Transverse colon (tissue), 4 donors: ENCODE measurements around the gene NPPA. TPM values are rescaled to one million over a fixed set of nuclear protein-coding genes. Genes with fewer than 3 reads are reported as not detected.

Experiments
- DNase-seq: peaks from one replicate; pipeline ENCODE4 v3.0.0-alpha.2; 2019
- H3K27ac ChIP-seq, 4 donors: fragments of 200-600 bp; sonication (generic); 2 replicates each; pipeline ENCODE4 v1.5.1; 2016 to 2018; ENCODE audit warnings: inconsistent platforms in 4 of 4
- H3K27me3 ChIP-seq: fragments of 200-600 bp; sonication (generic); 2 replicates; pipeline ENCODE4 v1.5.1; 2017; ENCODE audit warnings: inconsistent platforms
- H3K36me3 ChIP-seq, 4 donors: fragments of 200-600 bp; sonication (generic); 2 replicates each; pipeline ENCODE4 v1.5.1; 2017 to 2019; ENCODE audit warnings: inconsistent platforms in 4 of 4
- H3K4me1 ChIP-seq, 4 donors: fragments of 200-600 bp; sonication (generic); 2 replicates each; pipeline ENCODE4 v1.5.1; 2017 to 2020; ENCODE audit warnings: inconsistent platforms in 4 of 4
- H3K4me3 ChIP-seq, 4 donors: fragments of 200-600 bp; sonication (generic); 1 replicate in 1 of 4; 2 replicates in 3 of 4; pipeline versions ENCODE4 v1.5.1 to v1.6.1; 2017 to 2019; ENCODE audit warnings: inconsistent platforms in 4 of 4
- H3K9me3 ChIP-seq, 2 donors: fragments of 200-600 bp; sonication (generic); 2 replicates each; pipeline ENCODE4 v1.5.1; 2017 to 2019; ENCODE audit warnings: inconsistent platforms in 2 of 2
- CTCF ChIP-seq, 5 experiments: fragments of 200-600 bp in 3 of 5; fragments of 450-650 bp in 2 of 5; sonication (generic) in 3 of 5; IDR thresholded peaks; 1 replicate in 2 of 5; 2 replicates in 3 of 5; pipeline ENCODE4 v1.5.1; 2016 to 2017; ENCODE audit warnings: antibody characterized with exemption in 5 of 5, inconsistent platforms in 3 of 5, mild to moderate bottlenecking in 2 of 5, moderate library complexity in 1 of 5
- EP300 ChIP-seq: sonication (generic); formaldehyde crosslinking; IDR thresholded peaks from one replicate; pipeline ENCODE4 v1.6.1; 2017; ENCODE audit warnings: antibody characterized with exemption, low read depth
- POLR2A ChIP-seq: fragments of 450-650 bp; IDR thresholded peaks from one replicate; pipeline ENCODE4 v1.6.1; 2016; ENCODE audit warnings: antibody characterized with exemption, mild to moderate bottlenecking, moderate library complexity
- POLR2AphosphoS5 ChIP-seq, 3 donors: sonication (generic); formaldehyde crosslinking; IDR thresholded peaks; one replicate each; pipeline ENCODE4 v1.6.1; 2016; ENCODE audit warnings: antibody characterized with exemption in 3 of 3
- WGBS, 2 donors: methylation state at CpG; one replicate each; pipeline ENCODE4 v1.1.5; 2018; ENCODE audit warnings: low coverage in 1 of 2; 5-methylcytosine and 5-hydroxymethylcytosine counted together
- in situ Hi-C, 4 donors: fragments of 200-750 bp; cut with MboI; loops; one replicate each; pipeline versions ENCODE4 v1.15.0 to v1.15.1; 2017; ENCODE audit warnings: low sequenced_read_pairs in 3 of 4, low pct_ligation_motif_present in 1 of 4, low pct_unique_long_range_greater_than_20kb in 1 of 4
- intact Hi-C: fragments of 100-400 bp; cut with DNase I; formaldehyde crosslinking; loops from one replicate; pipeline ENCODE4 v1.15.1; 2023; ENCODE audit warnings: low total_unique reads
- total RNA-seq, 4 donors: library from RNA; depleted of rRNA; stranded (reverse); fragments of >200 nt; gene quantifications; one replicate each; pipeline ENCODE4 v1.1.0, GENCODE V29; 2016

NPPA gene
- total RNA-seq, 4 donors from 2014 or later: not detected

- Histone ChIP-seq H3K27me3 (no peaks in the 10 kb centered on the region), H3K36me3 (peaks cover 0 to 80% (median 25%) of the 10 kb centered on the region in 4 donors), H3K9me3 (no peaks in the 10 kb centered on the region), H3K4me3 (no peak overlapping the region), H3K27ac (no peak overlapping the region), H3K4me1 (no peaks in the 10 kb centered on the region)
- intact Hi-C loops: loop anchor here (5.0 kb wide), 2 partner anchors 54 to 69 kb away; no protein-coding TSS in a partner anchor
- DNase-seq: no peak
- TF ChIP-seq CTCF (IDR thresholded peaks at IDR 0.05): no peak
- no peak for TF ChIP-seq POLR2A
- no peak for TF ChIP-seq EP300
- TF ChIP-seq POLR2AphosphoS5 (IDR thresholded peaks at IDR 0.05): no peak
- in situ Hi-C loops: loop anchor here in 3 of 4 donors (25.0 kb wide), 1 partner anchor 124 kb away; no protein-coding TSS in a partner anchor
- WGBS, 2 donors: 91 to 100% methylated on average over 2 to 11 of the region's 11 CpGs
Observed at GRCh38 chr1:11837767-11838348, 9.7 kb downstream of the NPPA start.

DNA sequence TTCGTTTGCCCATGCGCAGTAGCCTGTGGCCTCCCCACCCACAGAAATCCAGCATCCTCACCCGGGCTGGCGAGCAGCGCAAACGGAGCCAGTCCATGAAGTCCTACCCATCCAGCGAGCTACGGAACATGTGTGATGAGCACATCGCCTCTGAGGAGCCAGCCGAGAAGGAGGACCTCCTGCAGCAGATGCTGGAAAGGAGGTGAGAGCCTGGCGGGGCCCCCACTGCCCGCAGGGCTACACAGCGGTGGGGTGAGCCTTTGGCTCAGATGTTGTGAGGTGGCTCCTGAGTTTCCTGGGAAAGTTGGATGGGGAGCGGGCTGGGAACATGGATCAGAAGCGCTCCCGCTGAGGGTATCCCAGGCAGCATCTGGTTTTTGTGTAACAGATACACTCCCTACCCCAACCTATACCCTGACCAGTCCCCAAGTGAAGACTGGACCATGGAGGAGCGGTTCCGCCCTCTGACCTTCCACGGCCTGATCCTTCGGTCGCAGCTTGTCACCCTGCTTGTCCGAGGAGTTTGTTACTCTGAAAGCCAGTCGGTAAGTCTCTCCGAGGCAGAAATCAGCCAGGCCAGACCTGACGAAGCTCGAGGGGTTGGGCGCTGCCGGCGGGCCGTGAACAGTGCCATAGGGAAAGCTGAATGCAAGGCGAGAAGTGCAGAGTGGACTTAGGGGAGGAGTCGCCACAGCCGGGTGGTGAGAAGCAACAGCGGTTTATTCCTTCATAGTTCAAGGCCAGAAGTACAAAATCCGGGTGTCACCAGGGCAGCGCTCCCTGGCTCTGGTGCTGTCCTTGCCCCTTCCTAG is 10.4 kb downstream of the NPPA start:
- WGBS, 2 donors: 92 to 100% methylated on average over 2 to 36 of the region's 36 CpGs
- intact Hi-C loops: loop anchor here (5.0 kb wide), 2 partner anchors 55 to 70 kb away; no protein-coding TSS in a partner anchor
- in situ Hi-C loops: loop anchor here in 3 of 4 donors (25.0 kb wide), 1 partner anchor 125 kb away; no protein-coding TSS in a partner anchor

GRCh38 chr1:11835441-11836225 is 11.9 kb downstream of the NPPA start:
- no peak for TF ChIP-seq POLR2AphosphoS5 (IDR thresholded peaks at IDR 0.05)
- no peak for TF ChIP-seq EP300
- no peak for TF ChIP-seq POLR2A
- no peak for TF ChIP-seq CTCF (IDR thresholded peaks at IDR 0.05)
- no peaks in the 10 kb centered on the region for H3K4me1 ChIP-seq
- DNase-seq: no peak
- 92 to 100% methylated on average over 6 to 28 of the region's 28 CpGs for WGBS, 2 donors
- H3K27ac ChIP-seq: no peak overlapping the region
- H3K9me3 ChIP-seq: no peaks in the 10 kb centered on the region
- no peak overlapping the region for H3K4me3 ChIP-seq
- intact Hi-C loops (loop anchor here (5.0 kb wide), 2 partner anchors 57 to 72 kb away; no protein-coding TSS in a partner anchor), in situ Hi-C loops (loop anchor here in 3 of 4 donors (25.0 kb wide), 1 partner anchor 127 kb away; no protein-coding TSS in a partner anchor)
- peaks cover 0 to 78% (median 19%) of the 10 kb centered on the region in 4 donors for H3K36me3 ChIP-seq
- H3K27me3 ChIP-seq: no peaks in the 10 kb centered on the region

More for the DNA sequence above, 10.4 kb downstream of the NPPA start:
- no peak for DNase-seq
- no peak overlapping the region for H3K27ac ChIP-seq
- H3K4me1 ChIP-seq: no peaks in the 10 kb centered on the region
- no peak overlapping the region for H3K4me3 ChIP-seq
- TF ChIP-seq POLR2A (no peak), CTCF (IDR thresholded peaks at IDR 0.05) (no peak), POLR2AphosphoS5 (IDR thresholded peaks at IDR 0.05) (no peak), EP300 (no peak)
- H3K36me3 ChIP-seq: peaks cover 0 to 85% (median 24%) of the 10 kb centered on the region in 4 donors
- H3K9me3 ChIP-seq: no peaks in the 10 kb centered on the region
- H3K27me3 ChIP-seq: no peaks in the 10 kb centered on the region
